ENCODE results near the gene FAM171A2.

DNA sequence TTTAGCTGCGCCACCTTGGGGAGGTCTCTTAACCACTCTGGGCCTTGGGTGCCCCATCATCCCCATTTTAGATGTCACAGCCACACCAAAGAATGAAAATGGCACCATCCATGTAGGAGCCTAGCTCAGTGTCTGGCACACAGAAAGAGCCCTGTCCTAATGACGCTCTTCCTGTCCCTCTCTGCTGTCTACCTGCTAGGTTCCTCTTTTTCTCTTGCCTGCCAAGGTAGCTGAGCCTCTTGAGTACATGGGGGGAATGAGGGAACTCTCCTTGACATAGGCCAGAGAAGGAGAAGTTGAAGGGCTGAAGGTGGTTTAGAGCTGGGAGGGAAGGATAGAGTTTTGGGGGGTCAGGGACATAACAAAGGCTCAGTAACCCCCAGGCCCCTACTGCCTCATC is 53.5 kb downstream of the FAM171A2 start:
- TF ChIP-seq, protein P1, sequence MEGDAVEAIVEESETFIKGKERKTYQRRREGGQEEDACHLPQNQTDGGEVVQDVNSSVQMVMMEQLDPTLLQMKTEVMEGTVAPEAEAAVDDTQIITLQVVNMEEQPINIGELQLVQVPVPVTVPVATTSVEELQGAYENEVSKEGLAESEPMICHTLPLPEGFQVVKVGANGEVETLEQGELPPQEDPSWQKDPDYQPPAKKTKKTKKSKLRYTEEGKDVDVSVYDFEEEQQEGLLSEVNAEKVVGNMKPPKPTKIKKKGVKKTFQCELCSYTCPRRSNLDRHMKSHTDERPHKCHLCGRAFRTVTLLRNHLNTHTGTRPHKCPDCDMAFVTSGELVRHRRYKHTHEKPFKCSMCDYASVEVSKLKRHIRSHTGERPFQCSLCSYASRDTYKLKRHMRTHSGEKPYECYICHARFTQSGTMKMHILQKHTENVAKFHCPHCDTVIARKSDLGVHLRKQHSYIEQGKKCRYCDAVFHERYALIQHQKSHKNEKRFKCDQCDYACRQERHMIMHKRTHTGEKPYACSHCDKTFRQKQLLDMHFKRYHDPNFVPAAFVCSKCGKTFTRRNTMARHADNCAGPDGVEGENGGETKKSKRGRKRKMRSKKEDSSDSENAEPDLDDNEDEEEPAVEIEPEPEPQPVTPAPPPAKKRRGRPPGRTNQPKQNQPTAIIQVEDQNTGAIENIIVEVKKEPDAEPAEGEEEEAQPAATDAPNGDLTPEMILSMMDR (IDR thresholded peaks at IDR 0.05): no peak
- no peak for TF ChIP-seq POLR2A (IDR thresholded peaks at IDR 0.05)

All from body of pancreas (tissue), 4 donors.